HG03342 (cell line): ENCODE results near the gene GPD2.
A peak's percentile ranks its signal among the peaks of the same experiment; 100 is the strongest.
"Not testable (repeated sequence)": the region's sequence is repeated elsewhere in the genome, so short reads cannot be mapped to it uniquely, and the experiment has no call there.

Experiments
- ATAC-seq: cut with Tn5 transposase; IDR thresholded peaks from one replicate; pipeline ENCODE4 v1.9.1; 2021; ENCODE audit warnings: mild to moderate bottlenecking, moderate library complexity; ENCODE audit not compliant: unreplicated experiment

GPD2 gene

GRCh38 chr2:156580501-156580900, 144.3 kb downstream of the GPD2 start:
- ATAC-seq: no peak

- no peak for ATAC-seq
Observed at GRCh38 chr2:156581280-156581679, 145.1 kb downstream of the GPD2 start.

- ATAC-seq: no peak
Observed at GRCh38 chr2:156585457-156585856, 149.3 kb downstream of the GPD2 start.

- no peak for ATAC-seq
Observed at GRCh38 chr2:156586621-156587020, 150.4 kb downstream of the GPD2 start.

- peak; percentile 66 for ATAC-seq
Observed at GRCh38 chr2:156589381-156590079, 153.4 kb downstream of the GPD2 start.

- no peak for ATAC-seq
Observed at GRCh38 chr2:156590085-156590739, 154.0 kb downstream of the GPD2 start.

- no peak for ATAC-seq
Observed at GRCh38 chr2:156592809-156593593, 156.8 kb downstream of the GPD2 start.

GRCh38 chr2:156593594-156593921, 157.4 kb downstream of the GPD2 start:
- ATAC-seq: no peak

GRCh38 chr2:156598563-156598962, 162.4 kb downstream of the GPD2 start:
- no peak for ATAC-seq

GRCh38 chr2:156600196-156600595, 164.0 kb downstream of the GPD2 start:
- ATAC-seq: no peak

- no peak for ATAC-seq
Observed at GRCh38 chr2:156601855-156602551, 165.8 kb downstream of the GPD2 start.

- no peak for ATAC-seq
Observed at GRCh38 chr2:156602552-156602933, 166.4 kb downstream of the GPD2 start.

- ATAC-seq: no peak
Observed at GRCh38 chr2:156615836-156616322, 179.7 kb downstream of the GPD2 start.

GRCh38 chr2:156618071-156618470, 181.9 kb downstream of the GPD2 start:
- ATAC-seq: not testable (repeated sequence)

GRCh38 chr2:156619021-156619539, 182.9 kb downstream of the GPD2 start:
- no peak for ATAC-seq

- ATAC-seq: no peak
Observed at GRCh38 chr2:156622491-156622890, 186.3 kb downstream of the GPD2 start.

GRCh38 chr2:156625360-156626170, 189.4 kb downstream of the GPD2 start:
- ATAC-seq: no peak

- no peak for ATAC-seq
Observed at GRCh38 chr2:156626931-156627330, 190.8 kb downstream of the GPD2 start.

GRCh38 chr2:156630579-156631337, 194.6 kb downstream of the GPD2 start:
- no peak for ATAC-seq
